HEK293 (cell line): ENCODE measurements around the gene SCN8A.

Experiments used
- GLI4 ChIP-seq: fragments of 450-650 bp; formaldehyde crosslinking; IDR thresholded peaks from 2 replicates; pipeline ENCODE4 v1.5.1; 2016; ENCODE audit warnings: missing biosample characterization, missing genetic modification characterization
- GLIS2 ChIP-seq: fragments of 450-650 bp; formaldehyde crosslinking; IDR thresholded peaks from 2 replicates; pipeline ENCODE4 v1.5.1; 2016; ENCODE audit warnings: missing biosample characterization, missing genetic modification characterization
- INSM2 ChIP-seq: fragments of 450-650 bp; formaldehyde crosslinking; IDR thresholded peaks from 2 replicates; pipeline ENCODE4 v1.5.1; 2016; ENCODE audit warnings: missing biosample characterization, missing genetic modification characterization
- KLF10 ChIP-seq: fragments of 450-650 bp; IDR thresholded peaks from 2 replicates; pipeline ENCODE4 v1.5.1; 2018; ENCODE audit warnings: missing biosample characterization, mild to moderate bottlenecking, missing genetic modification characterization
- PATZ1 ChIP-seq: fragments of 450-650 bp; formaldehyde crosslinking; IDR thresholded peaks from 2 replicates; pipeline ENCODE4 v1.5.1; 2016; ENCODE audit warnings: missing biosample characterization, missing genetic modification characterization
- SCRT2 ChIP-seq: fragments of 450-650 bp; formaldehyde crosslinking; IDR thresholded peaks from 2 replicates; pipeline ENCODE4 v1.5.1; 2016; ENCODE audit warnings: missing biosample characterization, missing genetic modification characterization
- YY2 ChIP-seq: fragments of 450-650 bp; formaldehyde crosslinking; IDR thresholded peaks from 2 replicates; pipeline ENCODE4 v1.5.1; 2016; ENCODE audit warnings: missing biosample characterization, missing genetic modification characterization
- ZFP41 ChIP-seq: fragments of 450-650 bp; formaldehyde crosslinking; IDR thresholded peaks from 2 replicates; pipeline ENCODE4 v1.5.1; 2016; ENCODE audit warnings: missing biosample characterization, missing genetic modification characterization, borderline replicate concordance
- ZNF138 ChIP-seq: fragments of 450-650 bp; formaldehyde crosslinking; IDR thresholded peaks from 2 replicates; pipeline ENCODE4 v1.5.1; 2016; ENCODE audit warnings: missing biosample characterization, missing genetic modification characterization, borderline replicate concordance
- ZNF16 ChIP-seq: fragments of 450-650 bp; formaldehyde crosslinking; IDR thresholded peaks from 2 replicates; pipeline ENCODE4 v1.5.1; 2016; ENCODE audit warnings: low read depth, missing biosample characterization, missing genetic modification characterization
- ZNF211 ChIP-seq: fragments of 450-650 bp; formaldehyde crosslinking; IDR thresholded peaks from 2 replicates; pipeline ENCODE4 v1.5.1; 2016; ENCODE audit warnings: low read depth, missing biosample characterization, missing genetic modification characterization
- ZNF335 ChIP-seq: fragments of 450-650 bp; formaldehyde crosslinking; conservative IDR thresholded peaks from 2 replicates; pipeline ENCODE4 v1.5.1; 2016; ENCODE audit warnings: missing biosample characterization, missing genetic modification characterization
- ZNF48 ChIP-seq: fragments of 450-650 bp; formaldehyde crosslinking; IDR thresholded peaks from 2 replicates; pipeline ENCODE4 v1.5.1; 2016; ENCODE audit warnings: missing biosample characterization, missing genetic modification characterization
- ZNF558 ChIP-seq: fragments of 450-650 bp; formaldehyde crosslinking; IDR thresholded peaks from 2 replicates; pipeline ENCODE4 v1.5.1; 2016; ENCODE audit warnings: missing biosample characterization, missing genetic modification characterization
- ZNF610 ChIP-seq: fragments of 450-650 bp; formaldehyde crosslinking; IDR thresholded peaks from 2 replicates; pipeline ENCODE4 v1.5.1; 2016; ENCODE audit warnings: missing biosample characterization, missing genetic modification characterization, borderline replicate concordance
- ZNF623 ChIP-seq: fragments of 450-650 bp; formaldehyde crosslinking; IDR thresholded peaks from 2 replicates; pipeline ENCODE4 v1.5.1; 2016; ENCODE audit warnings: missing biosample characterization, missing genetic modification characterization
- ZNF654 ChIP-seq: fragments of 450-650 bp; formaldehyde crosslinking; IDR thresholded peaks from 2 replicates; pipeline ENCODE4 v1.5.1; 2016; ENCODE audit warnings: low read depth, missing biosample characterization, missing genetic modification characterization
- ZNF692 ChIP-seq: fragments of 450-650 bp; formaldehyde crosslinking; IDR thresholded peaks from 2 replicates; pipeline ENCODE4 v1.5.1; 2016; ENCODE audit warnings: missing biosample characterization, missing genetic modification characterization
- ZNF768 ChIP-seq: fragments of 450-650 bp; formaldehyde crosslinking; IDR thresholded peaks from 2 replicates; pipeline ENCODE4 v1.5.1; 2018; ENCODE audit warnings: missing biosample characterization, mild to moderate bottlenecking, missing genetic modification characterization
- ZNF843 ChIP-seq: fragments of 450-650 bp; formaldehyde crosslinking; IDR thresholded peaks from 2 replicates; pipeline ENCODE4 v1.5.1; 2016; ENCODE audit warnings: missing biosample characterization, missing genetic modification characterization
- ZSCAN30 ChIP-seq: fragments of 450-650 bp; IDR thresholded peaks from 2 replicates; pipeline ENCODE4 v1.5.1; 2018; ENCODE audit warnings: missing biosample characterization, mild to moderate bottlenecking, missing genetic modification characterization, moderate library complexity
- ZSCAN5A ChIP-seq: fragments of 450-650 bp; formaldehyde crosslinking; IDR thresholded peaks from 2 replicates; pipeline ENCODE4 v1.5.1; 2016; ENCODE audit warnings: missing biosample characterization, missing genetic modification characterization
- TF ChIP-seq, protein P1 (sequence below): fragments of 450-650 bp; formaldehyde crosslinking; IDR thresholded peaks from 2 replicates; pipeline ENCODE4 v1.5.1; 2016; ENCODE audit warnings: missing biosample characterization, missing genetic modification characterization
- TF ChIP-seq, protein P2 (sequence below): fragments of 450-650 bp; formaldehyde crosslinking; IDR thresholded peaks from 2 replicates; pipeline ENCODE4 v1.5.1; 2016; ENCODE audit warnings: missing biosample characterization, missing genetic modification characterization
- TF ChIP-seq, protein P3 (sequence below): fragments of 450-650 bp; formaldehyde crosslinking; IDR thresholded peaks from 2 replicates; pipeline ENCODE4 v1.5.1; 2017; ENCODE audit warnings: missing biosample characterization, missing genetic modification characterization
- TF ChIP-seq, protein P4 (sequence below): fragments of 450-650 bp; formaldehyde crosslinking; optimal IDR thresholded peaks from 2 replicates; pipeline ENCODE3; 2016; ENCODE audit warnings: missing biosample characterization, mild to moderate bottlenecking, missing genetic modification characterization

The SCN8A gene

DNA sequence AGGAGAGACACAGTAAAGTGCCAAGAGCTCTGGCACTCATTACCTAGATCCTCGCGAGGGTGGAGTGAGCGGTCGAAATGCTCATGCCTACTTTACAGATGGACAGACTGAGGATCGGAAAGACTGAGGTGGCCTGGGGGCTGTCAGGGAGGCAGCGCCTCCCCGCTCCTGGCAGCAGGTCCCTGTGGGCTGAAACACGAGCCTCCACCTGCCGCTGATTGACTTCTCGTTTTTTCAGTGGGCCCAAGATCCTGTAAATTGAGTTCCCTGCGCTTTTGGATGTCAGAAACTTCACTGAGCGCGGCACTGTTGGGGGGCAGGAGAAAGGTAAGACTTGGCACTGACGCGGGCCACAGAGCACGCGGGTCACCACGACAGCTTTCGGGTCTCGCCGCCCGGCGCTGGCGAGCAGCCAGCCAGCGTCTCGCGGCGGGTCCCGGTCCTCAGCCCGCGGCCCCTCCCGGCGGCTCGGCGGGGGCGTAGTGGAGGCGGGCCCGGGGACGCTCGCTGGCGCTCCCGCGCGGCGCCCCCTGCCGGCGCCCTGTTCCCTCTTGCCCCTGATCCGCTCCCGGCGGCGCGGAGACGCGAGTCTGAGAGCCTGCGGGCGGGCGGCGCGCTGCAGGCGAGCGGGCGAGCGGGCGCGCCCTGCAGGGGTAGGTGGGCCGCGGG is 552 bp upstream of the SCN8A start (continued):
- TF ChIP-seq, protein P1, sequence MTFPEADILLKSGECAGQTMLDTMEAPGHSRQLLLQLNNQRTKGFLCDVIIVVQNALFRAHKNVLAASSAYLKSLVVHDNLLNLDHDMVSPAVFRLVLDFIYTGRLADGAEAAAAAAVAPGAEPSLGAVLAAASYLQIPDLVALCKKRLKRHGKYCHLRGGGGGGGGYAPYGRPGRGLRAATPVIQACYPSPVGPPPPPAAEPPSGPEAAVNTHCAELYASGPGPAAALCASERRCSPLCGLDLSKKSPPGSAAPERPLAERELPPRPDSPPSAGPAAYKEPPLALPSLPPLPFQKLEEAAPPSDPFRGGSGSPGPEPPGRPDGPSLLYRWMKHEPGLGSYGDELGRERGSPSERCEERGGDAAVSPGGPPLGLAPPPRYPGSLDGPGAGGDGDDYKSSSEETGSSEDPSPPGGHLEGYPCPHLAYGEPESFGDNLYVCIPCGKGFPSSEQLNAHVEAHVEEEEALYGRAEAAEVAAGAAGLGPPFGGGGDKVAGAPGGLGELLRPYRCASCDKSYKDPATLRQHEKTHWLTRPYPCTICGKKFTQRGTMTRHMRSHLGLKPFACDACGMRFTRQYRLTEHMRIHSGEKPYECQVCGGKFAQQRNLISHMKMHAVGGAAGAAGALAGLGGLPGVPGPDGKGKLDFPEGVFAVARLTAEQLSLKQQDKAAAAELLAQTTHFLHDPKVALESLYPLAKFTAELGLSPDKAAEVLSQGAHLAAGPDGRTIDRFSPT (tag by site-specific recombination), result peak; percentile 63
- no peak for TF ChIP-seq ZFP41 (tag by site-specific recombination)
- no peak for TF ChIP-seq ZNF654 (tag by site-specific recombination)
- TF ChIP-seq ZNF768 (tag by site-specific recombination), result no peak
- no peak for TF ChIP-seq ZNF211 (tag by site-specific recombination)
- TF ChIP-seq ZNF558, result no peak
- no peak for TF ChIP-seq ZNF138
- TF ChIP-seq ZNF692 (tag by site-specific recombination), result peak; percentile 89
- TF ChIP-seq ZNF48, result no peak
- TF ChIP-seq ZNF16 (tag by site-specific recombination), result no peak
- peak; percentile 43; the same call in 1 of the 2 replicates for TF ChIP-seq SCRT2 (tag by site-specific recombination)
- TF ChIP-seq YY2 (tag by site-specific recombination), result no peak
- TF ChIP-seq ZNF623, result no peak
- TF ChIP-seq, protein P2, sequence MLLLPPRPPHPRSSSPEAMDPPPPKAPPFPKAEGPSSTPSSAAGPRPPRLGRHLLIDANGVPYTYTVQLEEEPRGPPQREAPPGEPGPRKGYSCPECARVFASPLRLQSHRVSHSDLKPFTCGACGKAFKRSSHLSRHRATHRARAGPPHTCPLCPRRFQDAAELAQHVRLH (tag by site-specific recombination), result peak; percentile 59
- TF ChIP-seq, protein P3, sequence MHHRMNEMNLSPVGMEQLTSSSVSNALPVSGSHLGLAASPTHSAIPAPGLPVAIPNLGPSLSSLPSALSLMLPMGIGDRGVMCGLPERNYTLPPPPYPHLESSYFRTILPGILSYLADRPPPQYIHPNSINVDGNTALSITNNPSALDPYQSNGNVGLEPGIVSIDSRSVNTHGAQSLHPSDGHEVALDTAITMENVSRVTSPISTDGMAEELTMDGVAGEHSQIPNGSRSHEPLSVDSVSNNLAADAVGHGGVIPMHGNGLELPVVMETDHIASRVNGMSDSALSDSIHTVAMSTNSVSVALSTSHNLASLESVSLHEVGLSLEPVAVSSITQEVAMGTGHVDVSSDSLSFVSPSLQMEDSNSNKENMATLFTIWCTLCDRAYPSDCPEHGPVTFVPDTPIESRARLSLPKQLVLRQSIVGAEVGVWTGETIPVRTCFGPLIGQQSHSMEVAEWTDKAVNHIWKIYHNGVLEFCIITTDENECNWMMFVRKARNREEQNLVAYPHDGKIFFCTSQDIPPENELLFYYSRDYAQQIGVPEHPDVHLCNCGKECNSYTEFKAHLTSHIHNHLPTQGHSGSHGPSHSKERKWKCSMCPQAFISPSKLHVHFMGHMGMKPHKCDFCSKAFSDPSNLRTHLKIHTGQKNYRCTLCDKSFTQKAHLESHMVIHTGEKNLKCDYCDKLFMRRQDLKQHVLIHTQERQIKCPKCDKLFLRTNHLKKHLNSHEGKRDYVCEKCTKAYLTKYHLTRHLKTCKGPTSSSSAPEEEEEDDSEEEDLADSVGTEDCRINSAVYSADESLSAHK, result 0 out of 2 replicates have a peak, but pooled peaks have one; percentile 19
- 0 out of 2 replicates have a peak, but pooled peaks have one; percentile 13 for TF ChIP-seq ZNF843 (tag by site-specific recombination)
- TF ChIP-seq INSM2 (tag by site-specific recombination), result no peak
- TF ChIP-seq ZSCAN30 (tag by site-specific recombination), result 0 out of 2 replicates have a peak, but pooled peaks have one; percentile 17
- TF ChIP-seq ZSCAN5A (tag by site-specific recombination), result no peak
- TF ChIP-seq KLF10 (tag by site-specific recombination), result peak; percentile 94
- TF ChIP-seq GLIS2 (tag by site-specific recombination), result peak; percentile 51
- no peak for TF ChIP-seq GLI4
- 0 out of 2 replicates have a peak, but pooled peaks have one; percentile 21 for TF ChIP-seq ZNF610
- TF ChIP-seq, protein P4, sequence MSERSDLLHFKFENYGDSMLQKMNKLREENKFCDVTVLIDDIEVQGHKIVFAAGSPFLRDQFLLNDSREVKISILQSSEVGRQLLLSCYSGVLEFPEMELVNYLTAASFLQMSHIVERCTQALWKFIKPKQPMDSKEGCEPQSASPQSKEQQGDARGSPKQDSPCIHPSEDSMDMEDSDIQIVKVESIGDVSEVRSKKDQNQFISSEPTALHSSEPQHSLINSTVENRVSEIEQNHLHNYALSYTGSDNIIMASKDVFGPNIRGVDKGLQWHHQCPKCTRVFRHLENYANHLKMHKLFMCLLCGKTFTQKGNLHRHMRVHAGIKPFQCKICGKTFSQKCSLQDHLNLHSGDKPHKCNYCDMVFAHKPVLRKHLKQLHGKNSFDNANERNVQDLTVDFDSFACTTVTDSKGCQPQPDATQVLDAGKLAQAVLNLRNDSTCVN (tag by site-specific recombination), result peak; percentile 36
- peak; percentile 92 for TF ChIP-seq ZNF335 (tag by site-specific recombination)
- peak; percentile 52 for TF ChIP-seq PATZ1
